Kidney (tissue), 14 donors: Measurements from ENCODE around the gene MROH2A. TPM values are rescaled to one million over a fixed set of nuclear protein-coding genes. Genes with fewer than 3 reads are reported as not detected.
"Not testable (repeated sequence)": the region's sequence is repeated elsewhere in the genome, so short reads cannot be mapped to it uniquely, and the experiment has no call there.

Experiments used
- DNase-seq, 5 donors: peaks; one replicate each; pipeline ENCODE4 v3.0.0-alpha.2; 2013 to 2020
- FAIRE-seq: peaks from 2 replicates; lab custom pipeline; 2012; peaks lifted over from hg19 to GRCh38; lab: Jason Lieb, UNC
- H3K27ac ChIP-seq, 2 donors: one replicate each; pipeline ENCODE4 v1.7.0; 2013; ENCODE audit warnings: low read depth in 2 of 2, low read length in 2 of 2, inconsistent platforms in 1 of 2
- H3K27me3 ChIP-seq: one replicate; pipeline ENCODE4 v1.7.1; 2013; ENCODE audit warnings: low read length, inconsistent platforms; ENCODE audit not compliant: control insufficient read depth, insufficient read depth
- H3K36me3 ChIP-seq, 3 donors: one replicate each; pipeline versions ENCODE4 v1.7.0 to v1.7.1; 2013; ENCODE audit warnings: low read length in 3 of 3, control low read depth in 1 of 3, inconsistent platforms in 1 of 3; ENCODE audit not compliant: insufficient read depth in 3 of 3, control insufficient read depth in 2 of 3
- H3K4me1 ChIP-seq, 3 donors: one replicate each; pipeline versions ENCODE4 v1.7.0 to v1.7.1; 2013; ENCODE audit warnings: low read length in 3 of 3, inconsistent platforms in 1 of 3, low read depth in 1 of 3; ENCODE audit not compliant: control insufficient read depth in 2 of 3, insufficient read depth in 2 of 3
- H3K4me3 ChIP-seq, 3 donors: one replicate each; pipeline versions ENCODE4 v1.7.0 to v1.8.1; 2013; ENCODE audit warnings: low read length in 3 of 3, control low read depth in 1 of 3, inconsistent platforms in 1 of 3
- H3K9ac ChIP-seq, 3 donors: one replicate each; pipeline versions ENCODE4 v1.7.0 to v1.7.1; 2013; ENCODE audit warnings: low read length in 3 of 3, control low read depth in 1 of 3, inconsistent platforms in 1 of 3
- H3K9me3 ChIP-seq, 3 donors: one replicate each; pipeline versions ENCODE4 v1.7.0 to v1.7.1; 2013; ENCODE audit warnings: low read length in 3 of 3, control low read depth in 1 of 3, inconsistent platforms in 1 of 3; ENCODE audit not compliant: control insufficient read depth in 2 of 3, insufficient read depth in 1 of 3
- CTCF ChIP-seq: IDR thresholded peaks from 3 replicates; pipeline ENCODE4 v1.5.1; 2012; ENCODE audit warnings: mild to moderate bottlenecking, moderate library complexity, borderline replicate concordance; ENCODE audit not compliant: insufficient read depth; ENCODE audit errors: extremely low read depth
- intact Hi-C: fragments of 100-400 bp; cut with DNase I; formaldehyde crosslinking; loops from one replicate; pipeline ENCODE4 v1.11.1; 2022
- polyA plus RNA-seq: library from polyadenylated mRNA; stranded (reverse); fragments of 350-450 nt; fragmentation: Illumina TruSeq; extraction: RNeasy Lipid Tissue Mini Kit (QIAGEN cat#74804); gene quantifications from one replicate; pipeline ENCODE4 v1.2.3, GENCODE V29; 2014; ENCODE audit warnings: low read depth, low replicate concordance; ENCODE audit not compliant: insufficient read depth
- total RNA-seq: library from RNA; stranded (reverse); fragmentation: NEBNext Ultra II Directional; extraction: Animal tissue kit (Norgen Biotek cat#: 25700); gene quantifications from one replicate; pipeline ENCODE4 v1.2.1, GENCODE V29; 2021
- donor health status: control.
- donor health status: control.
- donor health status: control.
- donor health status: control.
- donor health status: control.
- donor health status: DM: yes; HTN: yes; CAD: no.
- donor health status: Normal renal cell carcinoma (clear cell type).

Gene MROH2A
- total and polyA plus RNA-seq, 2 donors from 2014 or later, result 1.8 TPM; not detected in 1

- TF ChIP-seq CTCF, result no peak
- Histone ChIP-seq H3K9me3 (no peaks in the 10 kb centered on the region), H3K9ac (no peak overlapping the region), H3K4me1 (peaks cover 0 to 8% (median 5%) of the 10 kb centered on the region in 3 donors), H3K36me3 (no peaks in the 10 kb centered on the region), H3K27me3 (no peaks in the 10 kb centered on the region), H3K27ac (no peak overlapping the region), H3K4me3 (no peak overlapping the region)
- DNase-seq (no peak), FAIRE-seq (no peak)
- intact Hi-C loops, result no loop called here
Observed at GRCh38 chr2:233747283-233747544, 30.9 kb upstream of the MROH2A start.

- DNase-seq, H3K9me3 ChIP-seq, H3K27ac ChIP-seq, FAIRE-seq, intact Hi-C loops, H3K36me3 ChIP-seq, H3K27me3 ChIP-seq, H3K4me3 ChIP-seq, H3K9ac ChIP-seq: not testable (repeated sequence)
- peaks cover 0 to 14% (median 2%) of the 10 kb centered on the region in 3 donors for H3K4me1 ChIP-seq
Observed at GRCh38 chr2:233750689-233751088, 27.4 kb upstream of the MROH2A start.

- intact Hi-C loops, H3K36me3 ChIP-seq, H3K27me3 ChIP-seq, DNase-seq, H3K4me1 ChIP-seq, H3K9me3 ChIP-seq, H3K27ac ChIP-seq, H3K4me3 ChIP-seq, H3K9ac ChIP-seq, FAIRE-seq: not testable (repeated sequence)
Observed at GRCh38 chr2:233751212-233752009, 26.7 kb upstream of the MROH2A start.

- intact Hi-C loops, result no loop called here
- Histone ChIP-seq H3K36me3 (no peaks in the 10 kb centered on the region), H3K9me3 (no peaks in the 10 kb centered on the region), H3K27ac (no peak overlapping the region), H3K9ac (no peak overlapping the region), H3K4me3 (no peak overlapping the region), H3K4me1 (peaks cover 0 to 7% (median 2%) of the 10 kb centered on the region in 3 donors), H3K27me3 (no peaks in the 10 kb centered on the region)
- DNase-seq (no peak), FAIRE-seq (no peak)
- TF ChIP-seq CTCF, result no peak
Observed at GRCh38 chr2:233754872-233755611, 23.1 kb upstream of the MROH2A start.
